BLaER1 treated with 17β-estradiol and CSF1 and Interleukin-3, amounts not matched to agents 10 nM and 100 nM (cell line): Measurements from ENCODE around the gene ZNRF1.

Experiments used
- H3K27ac ChIP-seq, 11 experiments: shearing (Covaris generic); formaldehyde crosslinking; 2 replicates each; pipeline ENCODE4 v1.8.1; 2022
- H3K27me3 ChIP-seq, 11 experiments: shearing (Covaris generic); formaldehyde crosslinking; 2 replicates each; pipeline ENCODE4 v1.8.1; 2022
- H3K36me3 ChIP-seq, 11 experiments: shearing (Covaris generic); formaldehyde crosslinking; 2 replicates each; pipeline ENCODE4 v1.8.1; 2022
- H3K4me1 ChIP-seq, 10 experiments: shearing (Covaris generic); formaldehyde crosslinking; 2 replicates each; pipeline ENCODE4 v1.8.1; 2022
- H3K4me2 ChIP-seq, 11 experiments: shearing (Covaris generic); formaldehyde crosslinking; 2 replicates each; pipeline ENCODE4 v1.8.1; 2022
- H3K4me3 ChIP-seq, 10 experiments: shearing (Covaris generic); formaldehyde crosslinking; 2 replicates each; pipeline ENCODE4 v1.8.1; 2022
- H3K9ac ChIP-seq, 11 experiments: shearing (Covaris generic); formaldehyde crosslinking; 2 replicates each; pipeline ENCODE4 v1.8.1; 2022
- H3K9me3 ChIP-seq, 11 experiments: shearing (Covaris generic); formaldehyde crosslinking; replicated peaks in 1 of 11; 2 replicates each; pipeline ENCODE4 v1.8.1; 2022
- H4K20me1 ChIP-seq, 11 experiments: shearing (Covaris generic); formaldehyde crosslinking; 2 replicates each; pipeline ENCODE4 v1.8.1; 2022
- Cebpa-rat ChIP-seq, 11 experiments: shearing (Covaris generic); IDR thresholded peaks; 2 replicates each; pipeline ENCODE4 v1.8.1; 2022

The ZNRF1 gene

DNA sequence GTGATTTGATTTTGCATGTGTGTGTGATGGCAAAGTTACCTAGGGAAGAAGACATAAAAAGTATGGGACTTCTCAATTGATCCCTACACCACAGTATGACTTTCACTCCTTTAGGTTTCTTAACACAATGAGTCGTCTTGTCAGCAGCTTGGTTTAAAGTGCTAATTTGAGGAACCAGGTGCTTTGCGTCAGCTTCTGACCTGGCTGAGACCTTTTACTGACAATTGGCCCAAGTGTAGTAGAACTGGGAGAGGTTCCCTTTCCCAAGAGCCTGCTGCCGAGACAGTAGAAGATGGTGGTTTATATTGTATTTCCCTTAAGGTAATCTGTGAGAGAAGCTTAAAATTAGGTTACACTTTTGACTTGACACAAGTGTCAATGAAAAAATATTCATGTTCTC lies 62.8 kb downstream of the ZNRF1 start:
- no peak for TF ChIP-seq Cebpa-rat (IDR thresholded peaks at IDR 0.05)
- Histone ChIP-seq H3K27ac (peak overlapping the region in 7 of 11 experiments; percentile 17 to 74 (median 58); a peak in 11 of 22 replicates), H3K4me2 (peak overlapping the region; percentile 71 to 95 (median 83); a peak in 21 of 22 replicates), H3K4me3 (no peak overlapping the region), H3K9ac (peak overlapping the region in 2 of 11 experiments; percentile 55 to 60; a peak in 1 of 22 replicates), H3K4me1 (peaks cover 73 to 100% (median 90%) of the 10 kb centered on the region in 10 experiments), H4K20me1 (peaks cover 41 to 100% (median 93%) of the 10 kb centered on the region in 11 experiments; a peak in 21 of 22 replicates), H3K36me3 (peaks cover 0 to 40% (median 3%) of the 10 kb centered on the region in 11 experiments; a peak in 10 of 22 replicates), H3K27me3 (no peaks in the 10 kb centered on the region), H3K9me3 (peaks cover 0 to 4% (median 0%) of the 10 kb centered on the region in 11 experiments; a peak in 2 of 22 replicates)

DNA sequence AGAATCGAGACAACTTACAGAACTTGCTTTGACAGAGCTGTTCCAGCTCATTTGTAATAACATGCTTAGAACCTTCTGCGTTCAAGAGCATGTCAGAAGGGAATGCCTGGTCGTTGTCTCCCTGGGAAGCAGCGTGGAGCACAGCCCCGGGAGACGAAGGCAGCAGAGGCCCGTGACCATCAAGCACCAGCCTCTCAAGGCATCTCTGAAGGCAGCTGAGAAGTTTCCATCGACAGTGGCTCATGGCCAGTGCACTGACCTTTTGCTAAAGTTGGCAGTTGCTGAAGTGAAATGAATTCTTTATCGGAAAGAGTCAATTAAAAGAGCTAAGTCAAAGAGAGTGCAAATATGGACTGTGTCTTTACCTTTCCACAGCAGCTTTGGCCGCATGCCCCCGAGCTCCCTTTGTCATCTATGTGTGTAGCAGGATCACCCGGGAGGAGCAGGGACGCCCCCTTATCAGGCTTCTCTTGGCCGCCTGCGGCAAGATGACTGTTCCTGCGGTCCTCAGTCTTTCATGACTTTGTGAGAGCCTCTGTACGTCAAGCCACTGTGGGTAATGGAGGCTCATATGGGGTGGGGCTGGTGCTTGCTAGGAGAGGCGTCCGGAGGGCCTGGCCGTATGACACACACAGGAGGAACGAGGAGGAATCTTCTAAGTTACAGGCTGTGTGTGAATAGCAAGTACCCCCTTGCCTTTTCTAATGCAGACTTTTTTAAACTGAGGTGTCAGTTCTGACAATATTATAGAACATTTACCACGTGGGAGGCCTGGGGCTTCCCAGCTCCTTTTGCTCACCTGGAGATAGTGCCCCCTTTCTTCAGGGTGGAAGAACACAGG lies 63.5 kb downstream of the ZNRF1 start:
- Histone ChIP-seq H3K4me1 (peaks cover 73 to 100% (median 96%) of the 10 kb centered on the region in 10 experiments), H3K36me3 (peaks cover 0 to 34% (median under 1%) of the 10 kb centered on the region in 11 experiments; a peak in 5 of 22 replicates), H3K4me2 (peak overlapping the region; percentile 71 to 95 (median 83); a peak in 21 of 22 replicates), H3K9ac (peak overlapping the region in 7 of 11 experiments; percentile 0 to 60 (median 48); a peak in 10 of 22 replicates), H3K27me3 (no peaks in the 10 kb centered on the region), H4K20me1 (peaks cover 46 to 100% (median 95%) of the 10 kb centered on the region in 11 experiments; a peak in 21 of 22 replicates), H3K9me3 (peaks cover 0 to 4% (median 0%) of the 10 kb centered on the region in 11 experiments; a peak in 2 of 22 replicates), H3K27ac (peak overlapping the region in 9 of 11 experiments; percentile 16 to 74 (median 50); a peak in 16 of 22 replicates), H3K4me3 (no peak overlapping the region)
- TF ChIP-seq Cebpa-rat (IDR thresholded peaks at IDR 0.05) = no peak

DNA sequence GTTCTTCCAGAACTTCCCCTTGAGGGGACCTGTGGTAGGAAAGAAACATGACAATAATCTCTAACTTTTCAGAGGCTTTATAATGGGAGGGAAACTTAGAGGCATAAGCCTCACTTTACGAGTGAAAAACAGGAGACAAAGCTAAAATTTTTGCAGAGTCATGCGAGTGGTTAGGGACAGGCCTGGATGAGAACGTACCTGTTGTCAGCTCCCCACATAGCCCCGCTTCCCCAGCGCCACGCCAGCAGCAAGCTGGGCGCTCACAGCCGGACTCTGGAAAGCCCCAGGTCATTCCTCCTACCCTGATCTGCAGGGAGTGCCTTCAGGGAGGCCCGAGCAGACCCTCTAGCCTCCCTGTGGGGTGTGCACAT lies 64.1 kb downstream of the ZNRF1 start:
- Histone ChIP-seq H3K27ac (peak overlapping the region in 9 of 11 experiments; percentile 16 to 74 (median 50); a peak in 15 of 22 replicates), H4K20me1 (peaks cover 45 to 100% (median 95%) of the 10 kb centered on the region in 11 experiments; a peak in 21 of 22 replicates), H3K36me3 (peaks cover 0 to 28% (median 0%) of the 10 kb centered on the region in 11 experiments; a peak in 4 of 22 replicates), H3K4me1 (peaks cover 73 to 100% (median 96%) of the 10 kb centered on the region in 10 experiments), H3K27me3 (no peaks in the 10 kb centered on the region), H3K9me3 (peaks cover 0 to 4% (median 0%) of the 10 kb centered on the region in 11 experiments; a peak in 1 of 22 replicates), H3K9ac (peak overlapping the region in 8 of 11 experiments; percentile 10 to 60 (median 49); a peak in 12 of 22 replicates), H3K4me2 (peak overlapping the region in 10 of 11 experiments; percentile 73 to 95 (median 84); a peak in 21 of 22 replicates), H3K4me3 (no peak overlapping the region)
- no peak for TF ChIP-seq Cebpa-rat (IDR thresholded peaks at IDR 0.05)

DNA sequence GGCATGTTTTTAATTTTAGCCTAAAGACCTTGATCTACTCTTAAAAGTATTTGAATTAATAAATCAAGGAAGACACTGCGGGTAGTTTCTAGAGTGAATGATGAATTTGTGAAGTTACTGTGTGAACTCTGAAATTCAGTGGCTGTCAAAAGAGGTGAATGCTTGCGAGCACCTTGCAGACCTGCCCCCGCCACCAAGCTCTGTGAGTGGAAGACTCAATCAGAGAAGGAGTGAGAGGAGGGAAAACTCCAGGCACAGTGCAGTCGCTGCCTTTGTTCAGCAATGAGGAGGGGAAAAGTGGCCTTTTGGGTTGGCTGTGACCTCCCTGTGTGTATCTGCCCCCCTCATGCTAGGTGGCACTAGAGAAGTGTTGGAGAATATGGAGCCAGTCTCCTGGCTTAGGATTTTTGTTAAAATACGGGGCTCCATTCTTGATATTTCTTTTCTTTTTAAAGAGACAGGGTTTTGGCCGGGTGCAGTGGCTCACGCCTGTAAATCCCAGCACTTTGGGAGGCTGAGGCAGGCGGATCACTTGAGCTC lies 64.8 kb downstream of the ZNRF1 start:
- Histone ChIP-seq H3K9ac (peak overlapping the region in 9 of 11 experiments; percentile 9 to 60 (median 50); a peak in 13 of 22 replicates), H3K4me2 (peak overlapping the region; percentile 73 to 95 (median 83)), H3K27ac (peak overlapping the region in 9 of 11 experiments; percentile 15 to 74 (median 58); a peak in 14 of 22 replicates), H3K36me3 (peaks cover 0 to 21% (median 0%) of the 10 kb centered on the region in 11 experiments; a peak in 5 of 22 replicates), H4K20me1 (peaks cover 38 to 100% (median 95%) of the 10 kb centered on the region in 11 experiments; a peak in 21 of 22 replicates), H3K4me3 (peak overlapping the region in 3 of 10 experiments; percentile 1 to 33 (median 12); a peak in 1 of 20 replicates), H3K4me1 (peaks cover 71 to 100% (median 96%) of the 10 kb centered on the region in 10 experiments), H3K27me3 (no peaks in the 10 kb centered on the region), H3K9me3 (peaks cover 0 to 4% (median 0%) of the 10 kb centered on the region in 11 experiments; a peak in 1 of 22 replicates)
- no peak for TF ChIP-seq Cebpa-rat (IDR thresholded peaks at IDR 0.05)

DNA sequence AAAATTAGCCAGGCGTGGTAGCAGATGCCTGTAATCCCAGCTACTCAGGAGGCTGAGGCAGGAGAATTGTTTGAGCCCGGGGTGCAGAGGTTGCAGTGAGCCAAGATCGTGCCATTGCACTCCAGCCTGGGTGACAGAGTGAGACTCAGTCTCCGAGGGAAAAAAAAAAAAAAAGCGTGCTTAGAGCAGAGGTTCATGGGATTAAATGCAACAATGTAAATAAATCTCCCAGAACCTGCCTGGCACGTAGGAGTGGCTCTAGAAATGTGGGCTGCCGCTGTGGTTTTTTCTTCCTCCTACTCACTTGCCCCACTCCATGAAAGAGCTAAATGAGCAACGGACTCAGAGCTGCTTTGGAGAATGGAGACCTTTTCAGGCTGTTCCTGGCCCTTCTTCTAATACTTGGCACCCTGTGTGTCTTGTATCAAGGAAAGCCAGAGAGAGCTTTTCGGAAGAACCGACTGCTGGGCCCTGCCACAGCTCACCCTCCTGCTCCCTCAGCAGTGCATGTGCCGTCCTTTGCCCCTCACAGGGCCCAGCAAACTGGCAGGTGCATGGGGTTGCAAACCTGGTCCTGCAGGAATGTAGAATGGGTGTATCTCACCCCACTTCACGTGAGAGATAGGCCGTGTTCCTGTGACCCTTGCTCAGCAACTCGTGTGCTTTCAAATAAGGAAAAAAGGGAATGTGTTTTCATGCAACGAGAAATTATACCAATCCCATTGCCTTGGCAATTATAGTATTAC lies 65.8 kb downstream of the ZNRF1 start:
- H3K4me3 ChIP-seq = peak overlapping the region in 6 of 10 experiments; percentile 1 to 37 (median 13); a peak in 3 of 20 replicates
- TF ChIP-seq Cebpa-rat (IDR thresholded peaks at IDR 0.05) = no peak
- peak overlapping the region; percentile 73 to 95 (median 83) for H3K4me2 ChIP-seq
- H3K27ac ChIP-seq = peak overlapping the region in 9 of 11 experiments; percentile 15 to 74 (median 58); a peak in 16 of 22 replicates
- peak overlapping the region in 10 of 11 experiments; percentile 9 to 60 (median 50); a peak in 16 of 22 replicates for H3K9ac ChIP-seq
- no peaks in the 10 kb centered on the region for H3K27me3 ChIP-seq
- peaks cover 0 to 16% (median 0%) of the 10 kb centered on the region in 11 experiments; a peak in 4 of 22 replicates for H3K36me3 ChIP-seq
- peaks cover 68 to 100% (median 97%) of the 10 kb centered on the region in 10 experiments for H3K4me1 ChIP-seq
- peaks cover 0 to 8% (median 0%) of the 10 kb centered on the region in 11 experiments; a peak in 2 of 22 replicates for H3K9me3 ChIP-seq
- H4K20me1 ChIP-seq = peaks cover 35 to 100% (median 88%) of the 10 kb centered on the region in 11 experiments; a peak in 21 of 22 replicates

DNA sequence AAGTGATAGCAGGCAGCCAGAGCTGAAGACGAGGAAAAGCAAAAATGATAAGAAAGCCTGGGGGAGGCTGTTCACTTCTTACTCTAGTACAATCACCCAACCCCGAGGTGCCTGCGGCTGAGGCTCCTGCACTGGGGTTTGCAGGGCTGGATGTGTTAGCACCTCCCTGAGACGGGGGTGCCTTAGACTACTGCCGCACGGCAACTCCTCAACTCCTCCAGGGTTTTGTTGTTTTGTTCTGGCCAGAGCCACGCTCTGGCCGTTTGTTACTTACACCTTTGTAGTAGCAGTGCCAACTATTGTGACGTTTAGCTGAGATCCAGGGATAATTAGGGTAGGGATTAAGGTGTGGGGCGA lies 66.3 kb downstream of the ZNRF1 start:
- peaks cover 0 to 13% (median 0%) of the 10 kb centered on the region in 11 experiments; a peak in 6 of 22 replicates for H3K36me3 ChIP-seq
- TF ChIP-seq Cebpa-rat (IDR thresholded peaks at IDR 0.05) = no peak
- H3K4me3 ChIP-seq = 0 out of 20 replicates have a peak overlapping the region, but pooled peaks of 1 of the 10 experiments have one; percentile 12
- peaks cover 0 to 9% (median 0%) of the 10 kb centered on the region in 11 experiments; a peak in 2 of 22 replicates for H3K9me3 ChIP-seq
- H3K4me1 ChIP-seq = peaks cover 67 to 100% (median 97%) of the 10 kb centered on the region in 10 experiments
- H3K9ac ChIP-seq = peak overlapping the region in 6 of 11 experiments; percentile 24 to 60 (median 54); a peak in 8 of 22 replicates
- peak overlapping the region in 8 of 11 experiments; percentile 35 to 74 (median 61); a peak in 13 of 22 replicates for H3K27ac ChIP-seq
- H3K4me2 ChIP-seq = peak overlapping the region; percentile 73 to 95 (median 83)
- H3K27me3 ChIP-seq = no peaks in the 10 kb centered on the region
- H4K20me1 ChIP-seq = peaks cover 35 to 100% (median 85%) of the 10 kb centered on the region in 11 experiments; a peak in 21 of 22 replicates

DNA sequence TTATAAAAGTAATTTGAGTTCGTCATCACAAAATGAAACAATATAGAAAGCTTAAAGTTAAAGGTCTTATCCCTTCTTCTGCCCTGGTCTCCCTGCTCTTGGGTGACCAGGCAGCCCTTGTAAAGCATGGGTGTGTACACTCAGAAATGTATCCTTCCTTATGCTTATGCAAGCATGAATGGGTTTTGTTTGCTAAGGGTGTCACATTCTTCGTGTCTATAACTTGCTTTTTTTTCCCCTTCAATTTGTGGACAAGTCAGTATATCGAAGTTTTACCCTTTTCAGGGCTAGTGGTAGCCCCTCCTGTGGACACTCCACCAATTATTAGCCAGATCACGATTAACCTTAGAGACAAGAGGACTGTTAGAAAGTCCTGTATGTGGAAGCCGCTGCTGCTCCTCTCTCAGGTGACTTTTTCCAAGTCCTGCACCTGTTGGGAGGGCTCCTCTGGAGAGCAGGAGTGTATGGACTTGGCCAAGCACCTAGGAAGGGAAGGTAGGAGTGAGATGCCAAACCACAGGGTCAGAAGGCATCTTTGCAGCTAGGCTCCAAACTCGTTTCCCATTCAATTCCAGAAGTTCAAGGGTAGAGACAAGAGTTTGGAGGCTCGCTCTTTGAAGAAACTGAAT lies 66.8 kb downstream of the ZNRF1 start:
- peaks cover 35 to 100% (median 80%) of the 10 kb centered on the region in 11 experiments; a peak in 21 of 22 replicates for H4K20me1 ChIP-seq

More for the DNA sequence above, 66.8 kb downstream of the ZNRF1 start:
- H3K9me3 ChIP-seq = peaks cover 0 to 9% (median 0%) of the 10 kb centered on the region in 11 experiments; a peak in 2 of 22 replicates
- H3K4me2 ChIP-seq = peak overlapping the region; percentile 73 to 95 (median 83)
- no peaks in the 10 kb centered on the region for H3K27me3 ChIP-seq
- no peak overlapping the region for H3K4me3 ChIP-seq
- H3K27ac ChIP-seq = peak overlapping the region in 6 of 11 experiments; percentile 16 to 74 (median 58); a peak in 5 of 22 replicates
- peaks cover 0 to 14% (median 0%) of the 10 kb centered on the region in 11 experiments; a peak in 5 of 22 replicates for H3K36me3 ChIP-seq
- peak overlapping the region in 2 of 11 experiments; percentile 24 to 60; a peak in 2 of 22 replicates for H3K9ac ChIP-seq
- H3K4me1 ChIP-seq = peaks cover 62 to 100% (median 97%) of the 10 kb centered on the region in 10 experiments
- no peak for TF ChIP-seq Cebpa-rat (IDR thresholded peaks at IDR 0.05)
